Measurements from ENCODE around the gene CERS4. TPM values are rescaled to one million over a fixed set of nuclear protein-coding genes. Genes with fewer than 3 reads are reported as not detected.

The CERS4 gene
- total RNA-seq, 1 experiment from 2014 or later: 11.6 TPM

DNA sequence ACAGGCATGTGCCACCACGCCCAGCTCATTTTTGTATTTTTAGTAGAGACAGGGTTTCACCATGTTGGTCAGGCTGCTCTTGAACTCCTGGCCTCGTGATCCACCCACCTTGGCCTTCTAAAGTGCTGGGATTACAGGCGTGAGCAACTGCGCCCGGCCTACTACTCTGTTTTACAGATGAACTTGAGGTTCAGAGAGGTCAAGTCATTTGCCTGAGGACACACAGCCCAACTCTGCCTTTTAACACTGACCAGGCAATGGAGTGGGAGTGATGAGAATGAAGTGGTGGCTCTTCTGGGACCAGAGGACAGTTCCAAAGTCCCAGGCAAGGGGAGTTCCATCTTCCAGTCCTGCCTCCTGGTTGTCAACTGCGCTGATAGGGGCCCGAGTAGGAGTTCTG, 41.4 kb downstream of the CERS4 start:
- BruUV-seq (replicated peaks): no TSS peak
- in situ Hi-C loops (cut with HindIII; ENCODE audit: low pct_unique_long_range_greater_than_20kb, low sequenced_read_pairs) (no loop called here), intact Hi-C loops (cut with micrococcal nuclease; ENCODE audit: unreplicated experiment) (no loop called here)
- Histone ChIP-seq H3K36me3 (ENCODE audit: control insufficient read depth, insufficient read depth, low read length) (no peaks in the 10 kb centered on the region), H3K9me3 (ENCODE audit: control insufficient read depth, insufficient read depth, low read depth, low read length) (no peaks in the 10 kb centered on the region), H3K27ac (ENCODE audit: low read length) (no peak overlapping the region), H3K4me1 (ENCODE audit: control insufficient read depth, insufficient read depth, low read length) (no peaks in the 10 kb centered on the region), H3K27me3 (ENCODE audit: control insufficient read depth, insufficient read depth, low read length) (no peaks in the 10 kb centered on the region), H3K4me3 (ENCODE audit: low read depth in 2 of 2, low read length in 2 of 2) (no peak overlapping the region)
- DNase-seq (ENCODE audit: low read depth, low spot score) (no peak), ATAC-seq (no peak)
- ChIA-PET CTCF (no interaction called here), POLR2A (no interaction called here)
- TF ChIP-seq, protein P1, sequence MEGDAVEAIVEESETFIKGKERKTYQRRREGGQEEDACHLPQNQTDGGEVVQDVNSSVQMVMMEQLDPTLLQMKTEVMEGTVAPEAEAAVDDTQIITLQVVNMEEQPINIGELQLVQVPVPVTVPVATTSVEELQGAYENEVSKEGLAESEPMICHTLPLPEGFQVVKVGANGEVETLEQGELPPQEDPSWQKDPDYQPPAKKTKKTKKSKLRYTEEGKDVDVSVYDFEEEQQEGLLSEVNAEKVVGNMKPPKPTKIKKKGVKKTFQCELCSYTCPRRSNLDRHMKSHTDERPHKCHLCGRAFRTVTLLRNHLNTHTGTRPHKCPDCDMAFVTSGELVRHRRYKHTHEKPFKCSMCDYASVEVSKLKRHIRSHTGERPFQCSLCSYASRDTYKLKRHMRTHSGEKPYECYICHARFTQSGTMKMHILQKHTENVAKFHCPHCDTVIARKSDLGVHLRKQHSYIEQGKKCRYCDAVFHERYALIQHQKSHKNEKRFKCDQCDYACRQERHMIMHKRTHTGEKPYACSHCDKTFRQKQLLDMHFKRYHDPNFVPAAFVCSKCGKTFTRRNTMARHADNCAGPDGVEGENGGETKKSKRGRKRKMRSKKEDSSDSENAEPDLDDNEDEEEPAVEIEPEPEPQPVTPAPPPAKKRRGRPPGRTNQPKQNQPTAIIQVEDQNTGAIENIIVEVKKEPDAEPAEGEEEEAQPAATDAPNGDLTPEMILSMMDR (IDR thresholded peaks at IDR 0.05): no peak
- TF ChIP-seq TCF7L2 (IDR thresholded peaks at IDR 0.05; ENCODE audit: low read depth, low read length) (no peak), SIN3A (IDR thresholded peaks at IDR 0.05; ENCODE audit: borderline replicate concordance, insufficient read depth, low read depth, low read length) (no peak), POLR2AphosphoS5 (IDR thresholded peaks at IDR 0.05; ENCODE audit: low read depth, low read length) (no peak)
- TF ChIP-seq, protein P2, sequence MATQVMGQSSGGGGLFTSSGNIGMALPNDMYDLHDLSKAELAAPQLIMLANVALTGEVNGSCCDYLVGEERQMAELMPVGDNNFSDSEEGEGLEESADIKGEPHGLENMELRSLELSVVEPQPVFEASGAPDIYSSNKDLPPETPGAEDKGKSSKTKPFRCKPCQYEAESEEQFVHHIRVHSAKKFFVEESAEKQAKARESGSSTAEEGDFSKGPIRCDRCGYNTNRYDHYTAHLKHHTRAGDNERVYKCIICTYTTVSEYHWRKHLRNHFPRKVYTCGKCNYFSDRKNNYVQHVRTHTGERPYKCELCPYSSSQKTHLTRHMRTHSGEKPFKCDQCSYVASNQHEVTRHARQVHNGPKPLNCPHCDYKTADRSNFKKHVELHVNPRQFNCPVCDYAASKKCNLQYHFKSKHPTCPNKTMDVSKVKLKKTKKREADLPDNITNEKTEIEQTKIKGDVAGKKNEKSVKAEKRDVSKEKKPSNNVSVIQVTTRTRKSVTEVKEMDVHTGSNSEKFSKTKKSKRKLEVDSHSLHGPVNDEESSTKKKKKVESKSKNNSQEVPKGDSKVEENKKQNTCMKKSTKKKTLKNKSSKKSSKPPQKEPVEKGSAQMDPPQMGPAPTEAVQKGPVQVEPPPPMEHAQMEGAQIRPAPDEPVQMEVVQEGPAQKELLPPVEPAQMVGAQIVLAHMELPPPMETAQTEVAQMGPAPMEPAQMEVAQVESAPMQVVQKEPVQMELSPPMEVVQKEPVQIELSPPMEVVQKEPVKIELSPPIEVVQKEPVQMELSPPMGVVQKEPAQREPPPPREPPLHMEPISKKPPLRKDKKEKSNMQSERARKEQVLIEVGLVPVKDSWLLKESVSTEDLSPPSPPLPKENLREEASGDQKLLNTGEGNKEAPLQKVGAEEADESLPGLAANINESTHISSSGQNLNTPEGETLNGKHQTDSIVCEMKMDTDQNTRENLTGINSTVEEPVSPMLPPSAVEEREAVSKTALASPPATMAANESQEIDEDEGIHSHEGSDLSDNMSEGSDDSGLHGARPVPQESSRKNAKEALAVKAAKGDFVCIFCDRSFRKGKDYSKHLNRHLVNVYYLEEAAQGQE (IDR thresholded peaks at IDR 0.05; ENCODE audit: insufficient read depth in 1 of 2, low read depth in 2 of 2, low read length in 1 of 2): no peak

DNA sequence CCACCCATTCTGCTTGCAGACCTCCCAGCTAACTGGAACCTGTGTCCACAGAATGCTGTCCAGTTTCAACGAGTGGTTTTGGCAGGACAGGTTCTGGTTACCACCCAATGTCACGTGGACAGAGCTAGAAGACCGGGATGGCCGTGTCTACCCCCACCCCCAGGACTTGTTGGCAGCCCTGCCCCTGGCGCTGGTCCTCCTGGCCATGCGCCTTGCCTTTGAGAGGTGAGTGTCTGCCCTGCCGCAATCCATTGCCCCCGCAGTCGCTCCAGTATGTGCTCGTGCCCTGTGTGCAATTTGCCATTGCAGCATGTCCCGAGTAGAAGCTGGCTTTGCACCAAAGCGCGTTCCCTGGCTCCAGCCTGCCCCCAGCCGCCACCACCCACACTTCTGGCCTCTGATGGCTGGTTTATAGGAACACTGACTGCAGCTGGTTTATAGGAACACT, 41.9 kb downstream of the CERS4 start:
- no peak overlapping the region for H3K27ac ChIP-seq (ENCODE audit: low read length)
- ChIA-PET CTCF (no interaction called here), POLR2A (interaction anchor here (0.5 kb wide), 1 partner anchor 36 kb away, joined by 8 read pairs; no protein-coding TSS in a partner anchor)
- no peaks in the 10 kb centered on the region for H3K27me3 ChIP-seq (ENCODE audit: control insufficient read depth, insufficient read depth, low read length)
- BruUV-seq (replicated peaks): no TSS peak
- intact Hi-C loops (cut with micrococcal nuclease; ENCODE audit: unreplicated experiment): no loop called here
- in situ Hi-C loops (cut with HindIII; ENCODE audit: low pct_unique_long_range_greater_than_20kb, low sequenced_read_pairs): no loop called here
- H3K4me1 ChIP-seq (ENCODE audit: control insufficient read depth, insufficient read depth, low read length): no peaks in the 10 kb centered on the region
- H3K36me3 ChIP-seq (ENCODE audit: control insufficient read depth, insufficient read depth, low read length): no peaks in the 10 kb centered on the region
- no peak for ATAC-seq
- DNase-seq (ENCODE audit: low read depth, low spot score): no peak
- H3K9me3 ChIP-seq (ENCODE audit: control insufficient read depth, insufficient read depth, low read depth, low read length): no peaks in the 10 kb centered on the region
- H3K4me3 ChIP-seq (ENCODE audit: low read depth in 2 of 2, low read length in 2 of 2): no peak overlapping the region
- no peak for TF ChIP-seq SIN3A (IDR thresholded peaks at IDR 0.05; ENCODE audit: borderline replicate concordance, insufficient read depth, low read depth, low read length)
- no peak for TF ChIP-seq POLR2AphosphoS5 (IDR thresholded peaks at IDR 0.05; ENCODE audit: low read depth, low read length)
- TF ChIP-seq, protein P1 (IDR thresholded peaks at IDR 0.05): no peak
- TF ChIP-seq, protein P2 (IDR thresholded peaks at IDR 0.05; ENCODE audit: insufficient read depth in 1 of 2, low read depth in 2 of 2, low read length in 1 of 2): no peak
- no peak for TF ChIP-seq TCF7L2 (IDR thresholded peaks at IDR 0.05; ENCODE audit: low read depth, low read length)
